Esophagus squamous epithelium (tissue), 4 donors: ENCODE results near the gene TCEAL8.

Experiments
- POLR2A ChIP-seq, 4 donors: fragments of 450-650 bp; IDR thresholded peaks; one replicate each; pipeline ENCODE4 v1.6.1; 2017; ENCODE audit warnings: antibody characterized with exemption in 4 of 4, mild to moderate bottlenecking in 4 of 4, moderate library complexity in 3 of 4
- TF ChIP-seq, protein P1 (sequence below), 6 experiments: fragments of 450-650 bp in 4 of 6; fragments of 200-600 bp in 2 of 6; sonication (generic) in 2 of 6; IDR thresholded peaks; one replicate each; pipeline ENCODE4 v1.5.1; 2016 to 2019; ENCODE audit warnings: antibody characterized with exemption in 6 of 6, mild to moderate bottlenecking in 4 of 6, moderate library complexity in 4 of 6

GRCh38 chrX:103254171-103254824, 657 bp downstream of the TCEAL8 start:
- TF ChIP-seq, protein P1, sequence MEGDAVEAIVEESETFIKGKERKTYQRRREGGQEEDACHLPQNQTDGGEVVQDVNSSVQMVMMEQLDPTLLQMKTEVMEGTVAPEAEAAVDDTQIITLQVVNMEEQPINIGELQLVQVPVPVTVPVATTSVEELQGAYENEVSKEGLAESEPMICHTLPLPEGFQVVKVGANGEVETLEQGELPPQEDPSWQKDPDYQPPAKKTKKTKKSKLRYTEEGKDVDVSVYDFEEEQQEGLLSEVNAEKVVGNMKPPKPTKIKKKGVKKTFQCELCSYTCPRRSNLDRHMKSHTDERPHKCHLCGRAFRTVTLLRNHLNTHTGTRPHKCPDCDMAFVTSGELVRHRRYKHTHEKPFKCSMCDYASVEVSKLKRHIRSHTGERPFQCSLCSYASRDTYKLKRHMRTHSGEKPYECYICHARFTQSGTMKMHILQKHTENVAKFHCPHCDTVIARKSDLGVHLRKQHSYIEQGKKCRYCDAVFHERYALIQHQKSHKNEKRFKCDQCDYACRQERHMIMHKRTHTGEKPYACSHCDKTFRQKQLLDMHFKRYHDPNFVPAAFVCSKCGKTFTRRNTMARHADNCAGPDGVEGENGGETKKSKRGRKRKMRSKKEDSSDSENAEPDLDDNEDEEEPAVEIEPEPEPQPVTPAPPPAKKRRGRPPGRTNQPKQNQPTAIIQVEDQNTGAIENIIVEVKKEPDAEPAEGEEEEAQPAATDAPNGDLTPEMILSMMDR (IDR thresholded peaks at IDR 0.05), result no peak
- no peak for TF ChIP-seq POLR2A (IDR thresholded peaks at IDR 0.05)
